ENCODE data around the gene TVP23A.

The TVP23A gene

DNA sequence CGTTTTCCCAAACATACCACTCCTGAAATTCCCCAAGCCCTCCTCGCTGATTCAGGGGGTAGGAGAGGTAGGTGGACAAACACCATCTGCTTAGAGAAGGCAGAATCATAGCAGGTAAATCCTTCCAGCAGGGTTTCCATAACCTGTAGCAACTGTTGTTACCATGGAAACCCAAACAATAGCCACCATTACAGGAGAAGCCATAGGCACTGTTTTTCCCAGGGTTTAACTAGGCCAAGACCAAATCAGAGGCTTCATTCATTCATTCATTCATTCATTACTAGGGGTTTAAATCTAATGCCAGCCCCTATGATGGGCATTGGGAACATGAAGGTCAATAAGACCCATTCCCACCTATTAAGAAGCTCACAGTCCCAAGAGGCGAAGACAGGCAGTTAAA lies 32.9 kb upstream of the TVP23A start:
- H3K9me3 ChIP-seq (ENCODE audit: control insufficient read depth, low read length), result no peaks in the 10 kb centered on the region
- no peak overlapping the region for H3K4me3 ChIP-seq (ENCODE audit: low read length)
- H3K27me3 ChIP-seq (replicated peaks; ENCODE audit: control insufficient read depth, insufficient read depth, low read length), result peaks cover 9% of the 10 kb centered on the region
- no peak for DNase-seq (ENCODE audit: low read depth)
- H3K4me1 ChIP-seq (ENCODE audit: control insufficient read depth, insufficient read depth, low read length), result peaks cover 3% of the 10 kb centered on the region
- no peak overlapping the region for H3K9ac ChIP-seq (ENCODE audit: low read length)
- H3K36me3 ChIP-seq (ENCODE audit: control insufficient read depth, insufficient read depth, low read length, severe bottlenecking), result no peaks in the 10 kb centered on the region

DNA sequence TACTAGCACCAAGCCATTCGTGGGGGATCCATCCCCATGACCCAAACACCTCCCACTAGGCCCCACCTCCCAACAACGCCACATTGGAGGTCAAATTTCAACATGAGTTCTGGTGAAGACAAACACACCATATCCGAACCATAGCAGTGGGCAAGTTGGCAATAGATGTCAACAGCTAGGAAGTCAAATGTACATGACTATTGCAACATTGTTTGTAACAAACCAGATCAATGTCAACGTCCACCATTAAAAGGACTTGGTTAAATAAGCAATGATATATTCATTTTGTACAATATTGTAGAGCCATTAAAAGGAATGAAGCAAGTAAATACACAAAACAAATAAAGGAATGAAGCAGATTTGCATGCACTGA lies 31.9 kb upstream of the TVP23A start:
- Histone ChIP-seq H3K9me3 (ENCODE audit: control insufficient read depth, low read length) (no peaks in the 10 kb centered on the region), H3K9ac (ENCODE audit: low read length) (no peak overlapping the region), H3K36me3 (ENCODE audit: control insufficient read depth, insufficient read depth, low read length, severe bottlenecking) (no peaks in the 10 kb centered on the region), H3K4me1 (ENCODE audit: control insufficient read depth, insufficient read depth, low read length) (peaks cover 3% of the 10 kb centered on the region), H3K4me3 (ENCODE audit: low read length) (no peak overlapping the region), H3K27me3 (replicated peaks; ENCODE audit: control insufficient read depth, insufficient read depth, low read length) (peaks cover 10% of the 10 kb centered on the region)
- no peak for DNase-seq (ENCODE audit: low read depth)

DNA sequence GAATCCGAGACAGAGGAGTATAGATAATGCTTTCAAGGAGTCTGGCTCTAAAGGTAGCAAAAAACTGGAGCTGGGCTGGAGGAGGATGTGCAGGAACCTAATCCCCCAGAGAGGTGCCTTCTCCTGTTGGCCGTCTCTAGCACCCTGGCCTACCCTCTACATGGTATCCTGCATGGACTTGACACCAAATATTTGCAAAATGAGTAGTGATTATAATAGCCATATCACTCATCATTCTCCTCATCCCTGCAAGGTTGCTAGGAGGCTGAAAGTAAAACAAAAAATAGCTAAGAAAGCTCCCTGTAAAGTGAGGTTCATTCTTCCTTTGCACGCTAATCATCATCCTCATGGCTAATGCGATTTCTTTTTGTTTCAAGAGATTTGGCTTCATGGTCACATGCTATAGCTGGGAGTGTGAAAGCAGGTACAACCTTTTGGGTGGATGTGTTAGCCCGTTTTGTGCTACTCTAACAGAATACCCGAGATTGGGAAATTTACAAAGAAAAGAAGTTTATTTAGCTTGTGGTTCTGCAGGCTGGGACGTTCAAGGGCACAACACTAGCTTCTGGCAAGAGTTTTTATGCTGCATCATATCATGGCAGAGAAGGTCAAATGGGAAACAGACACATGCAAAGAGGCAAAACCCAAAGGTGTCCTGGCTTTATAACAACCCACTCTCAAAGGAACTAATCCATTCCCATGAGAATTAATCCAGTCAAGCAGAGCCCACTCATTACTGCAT lies 31.3 kb upstream of the TVP23A start:
- DNase-seq (ENCODE audit: low read depth), result no peak
- H3K4me3 ChIP-seq (ENCODE audit: low read length), result no peak overlapping the region
- H3K9ac ChIP-seq (ENCODE audit: low read length), result no peak overlapping the region
- no peaks in the 10 kb centered on the region for H3K36me3 ChIP-seq (ENCODE audit: control insufficient read depth, insufficient read depth, low read length, severe bottlenecking)
- peaks cover 13% of the 10 kb centered on the region for H3K27me3 ChIP-seq (replicated peaks; ENCODE audit: control insufficient read depth, insufficient read depth, low read length)
- H3K9me3 ChIP-seq (ENCODE audit: control insufficient read depth, low read length), result no peaks in the 10 kb centered on the region
- H3K4me1 ChIP-seq (ENCODE audit: control insufficient read depth, insufficient read depth, low read length), result peaks cover 3% of the 10 kb centered on the region

DNA sequence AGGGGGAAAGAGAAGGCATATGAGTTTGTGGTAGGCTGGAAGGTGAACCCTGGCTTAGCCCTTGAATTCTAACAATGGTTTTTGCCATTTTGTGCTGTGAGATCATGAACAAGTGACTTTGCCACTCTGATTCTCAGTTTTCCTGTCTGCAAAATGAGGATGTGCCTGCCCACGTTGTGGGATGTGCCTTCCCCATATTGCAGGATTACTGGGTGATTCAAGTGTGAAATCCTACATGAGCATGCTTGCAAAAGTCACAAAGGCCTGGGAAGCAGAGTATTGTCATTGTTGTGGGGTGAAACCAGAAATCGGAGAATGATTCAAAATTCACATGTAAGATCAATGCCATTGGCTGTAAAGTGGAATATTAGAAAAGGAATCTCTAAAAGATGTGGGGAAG lies 28.6 kb upstream of the TVP23A start:
- Histone ChIP-seq H3K27me3 (replicated peaks; ENCODE audit: control insufficient read depth, insufficient read depth, low read length) (peaks cover 13% of the 10 kb centered on the region), H3K36me3 (ENCODE audit: control insufficient read depth, insufficient read depth, low read length, severe bottlenecking) (no peaks in the 10 kb centered on the region), H3K9me3 (ENCODE audit: control insufficient read depth, low read length) (no peaks in the 10 kb centered on the region), H3K4me1 (ENCODE audit: control insufficient read depth, insufficient read depth, low read length) (peaks cover 3% of the 10 kb centered on the region), H3K4me3 (ENCODE audit: low read length) (no peak overlapping the region), H3K9ac (ENCODE audit: low read length) (no peak overlapping the region)
- no peak for DNase-seq (ENCODE audit: low read depth)

DNA sequence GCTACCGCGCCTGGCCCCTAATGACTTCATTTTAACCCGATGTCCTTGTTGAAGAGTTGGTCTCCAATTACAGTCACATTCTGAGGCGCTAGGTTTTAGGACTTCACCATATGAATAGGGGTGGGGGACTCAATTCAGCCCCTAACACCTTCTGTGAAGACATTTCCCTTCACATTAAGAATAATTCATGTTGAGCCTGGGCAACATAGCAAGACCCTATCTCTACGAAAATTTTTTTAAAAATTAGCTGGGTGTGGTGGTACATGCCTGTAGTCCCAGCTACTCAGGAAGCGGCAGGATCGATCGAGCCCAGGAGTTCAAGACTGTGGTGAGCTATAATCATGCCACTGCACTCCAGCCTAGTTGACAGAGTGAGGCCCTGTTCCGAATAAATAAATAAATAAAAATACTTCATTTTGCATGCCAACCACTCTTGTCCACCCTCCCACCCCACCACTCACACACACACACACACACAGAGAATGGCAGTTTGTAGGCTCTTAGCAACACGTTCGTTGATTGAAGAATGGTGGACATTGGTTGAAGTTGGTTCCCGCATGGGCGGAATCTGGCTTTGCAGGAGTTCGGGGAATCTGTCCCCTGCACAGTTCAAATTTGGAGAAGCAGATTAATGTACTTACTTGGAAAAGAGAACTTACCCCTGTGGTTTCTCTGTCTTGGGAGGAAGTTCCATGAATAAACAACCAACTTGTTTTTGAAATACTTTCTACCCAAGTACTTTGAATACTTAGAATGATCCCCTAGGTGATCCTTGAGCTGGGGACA lies 27.8 kb upstream of the TVP23A start:
- no peak for DNase-seq (ENCODE audit: low read depth)

DNA sequence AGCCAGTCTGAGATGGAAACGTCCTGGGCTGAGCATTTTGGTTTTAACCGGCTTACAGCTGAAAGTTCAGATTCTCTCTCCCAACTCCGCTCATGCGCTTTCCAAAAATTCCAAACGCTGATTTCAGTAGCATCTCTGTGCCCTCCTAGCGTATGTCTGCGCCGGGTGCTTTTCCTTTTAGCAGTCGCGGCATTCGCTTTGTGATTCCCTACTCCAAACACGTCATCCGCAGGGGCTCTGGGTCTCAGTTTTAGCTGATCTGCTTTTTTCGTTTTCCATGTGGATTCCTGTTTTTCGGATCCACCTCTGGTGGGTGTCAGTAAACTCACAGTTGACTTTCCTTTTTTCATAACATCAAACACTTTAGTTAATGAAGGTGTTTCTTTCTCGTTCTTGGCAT lies 22.1 kb upstream of the TVP23A start:
- H3K27me3 ChIP-seq (replicated peaks; ENCODE audit: control insufficient read depth, insufficient read depth, low read length), result peaks cover 29% of the 10 kb centered on the region
- H3K9me3 ChIP-seq (ENCODE audit: control insufficient read depth, low read length), result peaks cover 5% of the 10 kb centered on the region
- H3K4me1 ChIP-seq (ENCODE audit: control insufficient read depth, insufficient read depth, low read length), result no peaks in the 10 kb centered on the region
- no peaks in the 10 kb centered on the region for H3K36me3 ChIP-seq (ENCODE audit: control insufficient read depth, insufficient read depth, low read length, severe bottlenecking)
- H3K4me3 ChIP-seq (ENCODE audit: low read length), result no peak overlapping the region
- no peak for DNase-seq (ENCODE audit: low read depth)
- no peak overlapping the region for H3K9ac ChIP-seq (ENCODE audit: low read length)

More for the DNA sequence above, 27.8 kb upstream of the TVP23A start:
- H3K4me1 ChIP-seq (ENCODE audit: control insufficient read depth, insufficient read depth, low read length), result peaks cover under 1% of the 10 kb centered on the region
- H3K9me3 ChIP-seq (ENCODE audit: control insufficient read depth, low read length), result no peaks in the 10 kb centered on the region
- no peak overlapping the region for H3K4me3 ChIP-seq (ENCODE audit: low read length)
- H3K36me3 ChIP-seq (ENCODE audit: control insufficient read depth, insufficient read depth, low read length, severe bottlenecking), result no peaks in the 10 kb centered on the region
- H3K27me3 ChIP-seq (replicated peaks; ENCODE audit: control insufficient read depth, insufficient read depth, low read length), result peaks cover 13% of the 10 kb centered on the region
- H3K9ac ChIP-seq (ENCODE audit: low read length), result no peak overlapping the region

DNA sequence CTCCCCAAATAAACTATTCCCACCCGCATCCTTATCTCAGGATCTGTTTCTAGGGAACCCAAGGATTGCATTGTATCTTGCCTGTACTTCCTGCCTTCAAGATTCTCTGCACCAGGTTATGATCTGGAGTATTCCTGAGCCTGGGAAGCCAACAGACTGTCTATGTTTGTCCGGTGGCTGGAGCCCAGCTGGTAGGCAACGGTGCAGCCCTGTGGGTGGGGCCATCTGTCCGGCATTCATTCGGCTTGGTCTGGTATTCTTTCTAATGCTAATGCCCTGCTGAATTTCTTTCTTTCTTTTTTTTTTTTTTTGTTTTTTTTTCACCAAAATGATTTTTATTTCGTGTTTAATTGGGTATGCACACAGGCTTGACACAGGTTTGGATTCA lies 20.7 kb upstream of the TVP23A start:
- Histone ChIP-seq H3K27me3 (replicated peaks; ENCODE audit: control insufficient read depth, insufficient read depth, low read length) (peaks cover 32% of the 10 kb centered on the region), H3K4me1 (ENCODE audit: control insufficient read depth, insufficient read depth, low read length) (no peaks in the 10 kb centered on the region), H3K36me3 (ENCODE audit: control insufficient read depth, insufficient read depth, low read length, severe bottlenecking) (no peaks in the 10 kb centered on the region), H3K4me3 (ENCODE audit: low read length) (no peak overlapping the region), H3K9me3 (ENCODE audit: control insufficient read depth, low read length) (peaks cover 5% of the 10 kb centered on the region), H3K9ac (ENCODE audit: low read length) (no peak overlapping the region)
- no peak for DNase-seq (ENCODE audit: low read depth)

DNA sequence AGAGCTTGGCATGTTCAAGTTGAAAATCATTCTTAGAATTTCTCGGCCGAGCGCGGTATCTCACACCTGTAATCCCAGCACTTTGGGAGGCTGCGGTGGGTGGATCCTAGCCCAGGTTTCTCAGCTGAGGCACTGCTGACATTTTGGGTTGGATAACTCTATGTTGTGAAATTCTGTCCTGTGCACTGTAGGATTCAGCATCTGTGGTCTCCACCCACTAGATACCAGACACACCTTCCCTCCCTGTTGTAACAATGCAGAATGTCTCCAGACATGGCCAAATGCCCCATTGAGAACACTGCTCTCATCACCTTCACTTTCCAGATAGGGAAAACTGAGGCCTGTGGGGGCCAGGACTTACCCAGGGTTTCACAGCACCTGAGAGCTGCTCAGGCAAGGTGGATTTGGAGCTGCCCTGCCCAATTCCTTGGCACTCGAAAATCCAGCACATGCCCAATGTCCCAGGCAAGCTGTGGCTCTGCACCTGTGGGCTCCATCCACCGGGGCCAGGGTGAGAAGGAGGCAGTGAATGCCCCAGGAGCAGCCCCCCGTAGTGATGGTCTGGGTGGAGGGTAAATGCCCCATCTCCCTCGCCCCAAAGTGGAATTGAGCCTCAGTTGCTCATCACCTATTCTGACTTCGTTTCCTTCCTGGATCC lies 20.2 kb upstream of the TVP23A start:
- Histone ChIP-seq H3K36me3 (ENCODE audit: control insufficient read depth, insufficient read depth, low read length, severe bottlenecking) (no peaks in the 10 kb centered on the region), H3K9me3 (ENCODE audit: control insufficient read depth, low read length) (peaks cover 5% of the 10 kb centered on the region), H3K4me1 (ENCODE audit: control insufficient read depth, insufficient read depth, low read length) (no peaks in the 10 kb centered on the region), H3K9ac (ENCODE audit: low read length) (no peak overlapping the region), H3K4me3 (ENCODE audit: low read length) (no peak overlapping the region), H3K27me3 (replicated peaks; ENCODE audit: control insufficient read depth, insufficient read depth, low read length) (peaks cover 34% of the 10 kb centered on the region)
- no peak for DNase-seq (ENCODE audit: low read depth)

DNA sequence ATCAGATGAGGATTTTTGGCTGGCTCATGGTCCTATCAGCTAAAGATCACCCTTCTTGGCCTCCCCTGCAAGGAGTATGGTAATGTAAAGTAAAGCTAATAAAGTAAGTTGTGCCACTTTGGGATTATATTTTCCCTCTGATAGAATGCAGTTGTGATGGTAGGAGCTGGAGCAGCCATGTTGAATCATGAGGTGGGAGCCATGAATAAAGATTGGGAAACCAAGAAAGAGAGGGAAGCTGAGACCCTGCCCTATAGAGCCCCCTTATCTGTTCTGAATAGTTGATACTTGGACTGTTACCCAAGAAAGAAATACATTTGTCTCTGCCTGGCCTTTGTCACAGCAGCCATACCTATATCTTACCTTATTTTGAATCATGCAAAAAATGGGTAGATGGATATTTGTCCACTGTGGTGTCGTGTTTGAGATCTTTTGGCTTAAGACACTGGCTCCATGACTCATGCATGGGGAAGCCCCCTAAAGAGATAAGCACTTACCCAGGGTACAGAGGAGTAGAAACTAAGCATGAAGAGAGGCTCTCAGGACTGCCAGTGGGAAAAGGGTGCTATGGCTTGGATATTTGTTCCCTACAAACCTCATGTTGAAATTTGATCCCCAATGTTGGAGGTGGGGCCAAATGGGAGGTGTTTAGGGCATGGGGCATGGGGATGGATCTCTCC lies 17.7 kb upstream of the TVP23A start:
- Histone ChIP-seq H3K9me3 (ENCODE audit: control insufficient read depth, low read length) (peaks cover 5% of the 10 kb centered on the region), H3K36me3 (ENCODE audit: control insufficient read depth, insufficient read depth, low read length, severe bottlenecking) (no peaks in the 10 kb centered on the region), H3K9ac (ENCODE audit: low read length) (no peak overlapping the region), H3K27me3 (replicated peaks; ENCODE audit: control insufficient read depth, insufficient read depth, low read length) (peaks cover 34% of the 10 kb centered on the region), H3K4me1 (ENCODE audit: control insufficient read depth, insufficient read depth, low read length) (no peaks in the 10 kb centered on the region), H3K4me3 (ENCODE audit: low read length) (no peak overlapping the region)
- no peak for DNase-seq (ENCODE audit: low read depth)

DNA sequence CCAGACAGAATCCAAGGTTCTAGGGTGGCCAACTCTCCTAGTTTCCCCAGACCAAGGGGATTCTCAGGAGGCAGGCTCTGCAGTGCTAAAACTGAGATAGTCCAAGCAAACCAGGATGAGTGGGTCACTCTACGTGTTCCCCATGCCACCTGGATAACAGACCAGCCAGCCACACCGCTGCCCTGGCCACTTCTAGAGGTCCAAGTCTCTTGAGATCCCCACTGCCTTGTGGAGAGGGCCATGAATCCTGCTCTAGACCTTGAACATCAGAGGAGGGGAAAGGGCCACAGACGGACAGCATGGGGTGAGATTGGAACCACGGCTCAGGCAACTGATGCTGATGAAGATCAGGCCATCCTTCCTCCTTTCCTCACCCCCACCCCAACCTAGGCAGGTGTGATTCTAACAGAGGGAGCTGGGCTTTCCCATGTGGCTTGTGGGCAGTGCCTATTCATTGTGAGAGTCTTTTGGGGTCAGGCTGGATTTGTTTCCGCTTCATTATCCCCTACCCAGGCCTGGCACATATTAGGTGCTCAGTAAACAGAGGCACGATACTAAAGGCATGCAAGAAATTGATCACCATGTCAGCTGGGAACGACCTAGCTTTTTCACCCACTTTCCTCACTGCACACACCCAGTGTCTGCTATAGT lies 16.8 kb upstream of the TVP23A start:
- peaks cover 26% of the 10 kb centered on the region for H3K27me3 ChIP-seq (replicated peaks; ENCODE audit: control insufficient read depth, insufficient read depth, low read length)

More for the DNA sequence above, 16.8 kb upstream of the TVP23A start:
- no peak overlapping the region for H3K9ac ChIP-seq (ENCODE audit: low read length)
- H3K4me1 ChIP-seq (ENCODE audit: control insufficient read depth, insufficient read depth, low read length), result no peaks in the 10 kb centered on the region
- H3K36me3 ChIP-seq (ENCODE audit: control insufficient read depth, insufficient read depth, low read length, severe bottlenecking), result no peaks in the 10 kb centered on the region
- H3K4me3 ChIP-seq (ENCODE audit: low read length), result no peak overlapping the region
- H3K9me3 ChIP-seq (ENCODE audit: control insufficient read depth, low read length), result peaks cover 5% of the 10 kb centered on the region
- no peak for DNase-seq (ENCODE audit: low read depth)
